Epithelial cell of proximal tubule (primary cell): ENCODE data around the gene ZDHHC14. TPM values are rescaled to one million over a fixed set of nuclear protein-coding genes. Genes with fewer than 3 reads are reported as not detected.

ENCODE experiments used
- DNase-seq: peaks from one replicate; pipeline ENCODE4 v3.0.0-alpha.2; 2011; ENCODE audit warnings: low read depth
- H3K4me3 ChIP-seq: 2 replicates; pipeline ENCODE4 v1.5.1; 2011; ENCODE audit warnings: low read depth, mild to moderate bottlenecking, low read length
- total RNA-seq: library from RNA; depleted of rRNA; stranded (reverse); fragments of >200 nt; gene quantifications from 2 replicates; pipeline ENCODE4 v1.2.3, GENCODE V29; 2015
- TF ChIP-seq, protein P1 (sequence below): conservative IDR thresholded peaks from 2 replicates; pipeline ENCODE4 v1.5.1; 2012; ENCODE audit warnings: low read depth, mild to moderate bottlenecking, low read length

ZDHHC14 gene
- total RNA-seq, 1 donor from 2014 or later: 21.4 TPM

DNA sequence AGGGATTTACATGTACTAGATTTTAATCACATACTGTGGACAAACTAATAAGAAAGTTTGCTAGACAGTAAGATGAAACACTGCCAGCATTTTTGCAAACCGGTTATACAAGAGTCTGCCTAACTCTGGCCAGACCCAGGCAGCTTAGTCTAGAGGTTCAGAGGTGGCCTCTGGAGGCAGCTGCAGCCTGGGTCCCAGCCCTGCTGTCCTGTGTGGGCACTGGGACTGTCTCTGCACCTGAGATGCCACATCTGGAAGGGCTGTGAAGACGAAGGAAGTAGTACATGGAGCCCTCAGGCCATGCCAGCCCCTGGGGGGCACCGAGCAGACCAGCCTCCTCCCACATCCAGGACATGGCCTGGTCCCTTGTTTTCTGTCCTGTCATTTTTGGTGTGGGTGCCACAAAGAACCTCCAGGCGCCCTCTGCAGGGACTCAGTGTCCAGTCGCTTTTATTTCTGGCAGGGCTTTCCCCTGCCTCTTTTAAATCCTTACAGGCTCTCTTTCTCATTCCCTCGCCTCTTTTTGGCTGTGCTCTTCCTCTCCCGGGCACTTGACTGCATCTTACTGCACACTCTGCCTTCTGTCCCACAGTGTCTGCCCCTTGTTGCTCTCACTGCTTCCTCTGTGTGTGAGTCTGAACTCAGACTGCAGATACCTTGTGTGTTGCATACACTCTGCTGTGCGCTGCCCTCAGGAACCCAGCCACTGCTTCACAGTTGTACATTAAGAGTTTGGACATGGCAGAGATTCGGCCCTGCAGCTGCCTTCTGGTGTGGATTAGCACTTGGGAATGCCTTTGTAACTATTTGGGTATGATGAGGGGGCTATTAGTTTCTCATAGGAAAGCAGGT lies 216.7 kb downstream of the ZDHHC14 start:
- DNase-seq: no peak
- TF ChIP-seq, protein P1, sequence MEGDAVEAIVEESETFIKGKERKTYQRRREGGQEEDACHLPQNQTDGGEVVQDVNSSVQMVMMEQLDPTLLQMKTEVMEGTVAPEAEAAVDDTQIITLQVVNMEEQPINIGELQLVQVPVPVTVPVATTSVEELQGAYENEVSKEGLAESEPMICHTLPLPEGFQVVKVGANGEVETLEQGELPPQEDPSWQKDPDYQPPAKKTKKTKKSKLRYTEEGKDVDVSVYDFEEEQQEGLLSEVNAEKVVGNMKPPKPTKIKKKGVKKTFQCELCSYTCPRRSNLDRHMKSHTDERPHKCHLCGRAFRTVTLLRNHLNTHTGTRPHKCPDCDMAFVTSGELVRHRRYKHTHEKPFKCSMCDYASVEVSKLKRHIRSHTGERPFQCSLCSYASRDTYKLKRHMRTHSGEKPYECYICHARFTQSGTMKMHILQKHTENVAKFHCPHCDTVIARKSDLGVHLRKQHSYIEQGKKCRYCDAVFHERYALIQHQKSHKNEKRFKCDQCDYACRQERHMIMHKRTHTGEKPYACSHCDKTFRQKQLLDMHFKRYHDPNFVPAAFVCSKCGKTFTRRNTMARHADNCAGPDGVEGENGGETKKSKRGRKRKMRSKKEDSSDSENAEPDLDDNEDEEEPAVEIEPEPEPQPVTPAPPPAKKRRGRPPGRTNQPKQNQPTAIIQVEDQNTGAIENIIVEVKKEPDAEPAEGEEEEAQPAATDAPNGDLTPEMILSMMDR: peak; percentile 68
- H3K4me3 ChIP-seq: no peak overlapping the region

DNA sequence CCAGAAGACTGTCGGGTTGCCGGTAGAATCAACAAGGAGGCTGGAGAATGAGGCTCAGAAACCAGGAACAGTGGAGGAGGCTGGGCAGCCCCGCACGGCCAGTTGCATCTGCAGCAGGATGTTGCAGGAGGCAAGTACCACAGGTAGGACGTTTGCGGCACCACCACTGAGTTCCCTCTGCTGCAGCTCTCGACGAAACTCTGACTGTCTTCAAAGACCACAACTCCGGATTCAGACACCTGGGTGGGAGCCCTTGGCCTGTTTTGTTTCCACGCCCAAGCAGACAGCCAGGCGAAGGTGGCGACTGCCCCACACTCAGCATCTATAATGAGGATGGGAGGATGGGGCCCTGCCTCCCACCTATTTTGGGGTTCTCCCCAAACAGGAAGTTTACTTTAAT lies 218.2 kb downstream of the ZDHHC14 start:
- TF ChIP-seq, protein P1: no peak
- no peak for DNase-seq
- H3K4me3 ChIP-seq: no peak overlapping the region

DNA sequence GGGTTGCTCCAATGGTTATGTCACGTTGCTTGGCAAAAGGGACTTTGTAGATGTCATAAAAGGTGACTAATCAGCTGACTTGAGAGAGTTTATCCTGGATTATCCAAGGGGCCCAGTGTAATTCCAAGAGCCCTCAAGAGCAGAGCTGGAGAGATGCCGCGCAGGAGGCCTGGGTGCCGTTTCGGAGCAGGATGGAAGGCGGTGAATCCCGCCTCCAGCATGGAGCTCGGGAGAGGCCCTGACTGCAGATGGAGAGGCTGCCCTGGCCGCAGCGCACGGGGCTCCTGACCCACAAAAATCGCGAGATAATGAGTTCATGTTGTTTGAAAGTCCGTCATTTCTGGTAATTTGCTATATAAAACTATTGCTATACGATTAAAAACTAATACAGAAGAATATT lies 219.8 kb downstream of the ZDHHC14 start:
- TF ChIP-seq, protein P1: no peak
- no peak for DNase-seq
- H3K4me3 ChIP-seq: no peak overlapping the region

DNA sequence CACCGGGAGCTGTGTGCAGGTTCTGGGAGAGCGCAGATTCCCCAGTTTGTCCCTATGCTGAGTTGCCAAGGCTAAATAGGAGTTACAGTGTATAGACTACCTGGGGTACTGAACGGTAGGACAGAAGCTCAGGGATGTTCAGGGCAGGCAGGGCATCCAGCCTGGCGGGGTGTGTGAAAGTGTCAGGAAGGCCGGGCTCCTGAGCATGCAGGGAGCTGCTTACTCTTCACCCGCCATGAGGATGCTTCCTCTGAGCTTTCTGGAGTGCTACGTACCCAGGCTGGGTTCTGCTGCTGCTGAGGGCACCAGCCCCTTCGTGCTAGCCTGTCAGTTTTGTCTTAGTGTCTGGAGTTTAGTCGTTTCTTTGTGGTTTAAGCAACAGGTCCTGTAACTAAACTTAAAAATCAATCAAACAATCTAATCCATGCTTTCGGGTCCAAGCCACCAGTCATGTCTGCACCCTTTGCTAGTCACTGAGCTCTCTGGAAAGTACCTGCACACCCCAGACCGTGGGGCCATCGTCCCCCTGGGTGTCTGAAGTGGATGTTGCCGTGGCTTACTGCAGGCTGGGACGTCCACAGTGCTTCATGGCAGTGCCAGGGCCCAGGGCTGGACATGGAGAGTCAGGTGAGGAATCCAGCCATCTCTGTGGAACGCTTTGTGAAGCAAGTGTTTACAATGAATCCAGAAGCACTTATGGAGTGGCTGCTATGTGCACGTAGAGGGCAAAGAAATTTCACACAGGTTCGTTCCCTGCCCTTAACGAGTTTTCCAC lies 221.7 kb downstream of the ZDHHC14 start:
- H3K4me3 ChIP-seq: no peak overlapping the region
- TF ChIP-seq, protein P1: no peak
- no peak for DNase-seq

DNA sequence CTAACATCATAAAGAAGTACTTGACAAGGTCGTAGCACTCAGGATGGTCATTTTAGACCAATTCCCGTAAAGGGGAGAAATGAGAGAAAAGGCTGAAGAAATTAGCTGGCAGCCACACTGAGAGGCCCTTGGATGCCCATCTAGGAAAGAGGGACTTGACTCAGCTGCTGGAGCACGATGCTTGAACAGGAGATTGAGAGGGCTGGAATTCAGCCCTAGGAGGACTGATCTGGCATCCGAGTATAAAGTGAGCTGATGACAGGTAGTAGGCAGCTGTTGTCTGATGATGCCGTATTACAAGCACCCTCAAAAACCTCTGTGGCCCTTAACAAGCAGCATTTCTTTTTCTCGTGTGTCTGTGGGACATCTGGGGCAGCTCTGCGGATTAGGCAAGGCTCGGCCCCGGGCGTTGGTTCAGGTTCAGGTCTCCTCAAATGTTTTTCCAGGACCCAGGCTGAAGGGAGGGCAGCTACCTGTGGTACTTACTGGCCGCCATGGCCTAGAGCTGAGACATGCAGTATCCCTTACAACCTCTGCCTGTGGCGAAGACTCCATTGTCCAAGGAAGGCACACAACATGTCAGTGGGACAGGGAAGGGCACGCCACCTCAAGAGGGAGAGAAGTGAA lies 222.4 kb downstream of the ZDHHC14 start:
- no peak overlapping the region for H3K4me3 ChIP-seq
- DNase-seq: no peak
- TF ChIP-seq, protein P1: no peak

DNA sequence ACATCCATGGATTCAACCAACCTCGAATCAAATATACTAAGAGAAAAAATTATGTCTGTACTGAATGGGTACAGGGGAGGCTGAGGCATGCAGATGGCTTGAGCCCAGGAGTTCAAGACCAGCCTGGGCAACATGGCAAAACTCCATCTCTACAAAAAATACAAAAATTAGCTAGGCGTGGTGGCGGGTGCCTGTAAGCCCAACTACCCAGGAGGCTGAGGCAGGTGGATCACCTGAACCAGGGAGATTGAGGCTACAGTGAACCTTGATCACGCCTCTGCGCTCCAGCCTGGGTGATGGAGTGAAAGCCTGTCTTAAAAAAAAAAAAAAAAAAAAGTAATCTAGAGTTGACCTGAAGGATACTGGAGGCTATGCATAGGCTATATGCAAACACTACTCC lies 223.0 kb downstream of the ZDHHC14 start:
- no peak overlapping the region for H3K4me3 ChIP-seq
- no peak for DNase-seq
- TF ChIP-seq, protein P1: no peak
